T-helper 2 cell treated with Interferon-gamma antibody and Interleukin-4, amounts not matched to agents 5 μg/mL and 100 μg/mL, for 36 hours (primary cell): ENCODE results near the gene OSBP.

Experiments used
- DNase-seq: peaks from one replicate; pipeline ENCODE4 v3.0.0; 2021; ENCODE audit warnings: low spot score
- H3K27ac Mint-ChIP-seq: one replicate; pipeline ENCODE4 v1.8.0; 2021; ENCODE audit warnings: mild to moderate bottlenecking, mixed read lengths
- H3K27me3 Mint-ChIP-seq: one replicate; pipeline ENCODE4 v1.8.0; 2021; ENCODE audit warnings: low read depth, mixed read lengths
- H3K36me3 Mint-ChIP-seq: one replicate; pipeline ENCODE4 v1.8.0; 2021; ENCODE audit warnings: low read depth, mixed read lengths
- H3K4me1 Mint-ChIP-seq: one replicate; pipeline ENCODE4 v1.8.0; 2021; ENCODE audit warnings: low read depth, mixed read lengths
- H3K4me3 Mint-ChIP-seq: one replicate; pipeline ENCODE4 v1.8.0; 2022; ENCODE audit warnings: mild to moderate bottlenecking, moderate library complexity, mixed read lengths
- H3K9me3 Mint-ChIP-seq: one replicate; pipeline ENCODE4 v1.8.0; 2021; ENCODE audit warnings: mixed read lengths

The OSBP gene

DNA sequence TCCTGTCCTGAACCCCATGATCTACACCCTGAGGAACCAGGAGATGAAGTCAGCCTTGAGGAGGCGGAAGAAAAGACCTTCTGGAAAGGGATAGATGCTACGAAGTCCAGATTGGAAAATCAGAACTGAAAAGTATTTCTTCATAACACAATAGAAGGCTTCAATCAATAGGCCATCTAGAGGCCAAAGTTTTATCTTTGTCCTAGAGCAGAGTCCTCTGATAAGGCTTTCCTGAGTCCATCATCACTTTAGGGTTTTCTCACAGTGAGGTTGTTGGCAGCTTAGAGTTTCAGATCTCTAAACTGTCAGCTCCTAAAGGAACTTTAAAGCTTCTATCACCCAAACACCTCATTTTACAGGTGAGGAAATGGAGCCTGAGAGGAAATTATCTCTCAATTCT, 83.0 kb downstream of the OSBP start:
- DNase-seq, result no peak
- Mint-ChIP-seq H3K4me3 (no peak overlapping the region), H3K4me1 (peaks cover under 1% of the 10 kb centered on the region), H3K36me3 (no peaks in the 10 kb centered on the region), H3K9me3 (no peaks in the 10 kb centered on the region), H3K27ac (no peak overlapping the region), H3K27me3 (no peaks in the 10 kb centered on the region)

DNA sequence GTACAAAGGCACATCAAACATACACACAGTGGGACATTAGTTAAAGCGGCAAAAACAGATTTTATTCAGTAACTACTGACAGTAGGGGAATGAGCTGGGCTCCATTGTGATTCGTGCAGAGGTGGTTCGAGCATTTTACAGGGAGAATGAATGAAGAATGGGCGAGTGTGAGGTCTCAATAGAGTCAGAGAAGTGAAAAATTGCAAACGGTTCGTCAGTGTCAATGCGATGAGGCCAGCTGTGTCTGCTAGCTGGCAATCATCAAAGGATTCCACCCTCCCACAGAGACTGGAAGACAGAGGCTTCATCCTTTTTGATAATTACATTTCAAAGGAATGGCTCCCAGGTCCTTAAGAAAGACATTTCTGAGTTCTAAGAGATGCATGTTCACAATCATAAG, 86.9 kb downstream of the OSBP start:
- no peak for DNase-seq
- no peak overlapping the region for H3K27ac Mint-ChIP-seq
- no peak overlapping the region for H3K4me3 Mint-ChIP-seq
- H3K27me3 Mint-ChIP-seq, result peaks cover 9% of the 10 kb centered on the region
- H3K4me1 Mint-ChIP-seq, result no peaks in the 10 kb centered on the region
- H3K9me3 Mint-ChIP-seq, result no peaks in the 10 kb centered on the region
- H3K36me3 Mint-ChIP-seq, result no peaks in the 10 kb centered on the region
